SU-DHL-6 (cell line): Measurements from ENCODE around the gene RASAL3.
"Not testable (repeated sequence)": the region's sequence is repeated elsewhere in the genome, so short reads cannot be mapped to it uniquely, and the experiment has no call there.

Source experiments
- H2AFZ ChIP-seq: fragments of 200-600 bp; sonication (generic); 2 replicates; pipeline ENCODE4 v1.6.1; 2014; ENCODE audit warnings: low read depth, mild to moderate bottlenecking, moderate library complexity, mixed read lengths, antibody characterized with exemption, low read length; ENCODE audit not compliant: severe bottlenecking
- H3F3A ChIP-seq: fragments of 200-600 bp; shearing (Covaris generic); 2 replicates; pipeline ENCODE4 v1.6.0; 2016; ENCODE audit warnings: antibody characterized with exemption, mild to moderate bottlenecking; ENCODE audit not compliant: insufficient read depth
- H3K27ac ChIP-seq: fragments of 200-600 bp; sonication (generic); 2 replicates; pipeline ENCODE4 v1.5.1; 2016; ENCODE audit warnings: low read depth, mild to moderate bottlenecking, low read length, moderate library complexity, mixed read lengths
- H3K27me3 ChIP-seq: fragments of 200-600 bp; sonication (generic), shearing (Covaris generic); 2 replicates; pipeline ENCODE4 v1.6.0; 2014; ENCODE audit warnings: mild to moderate bottlenecking, low read length
- H3K36me3 ChIP-seq: fragments of 200-600 bp; sonication (generic); 2 replicates; pipeline ENCODE4 v1.6.1; 2014; ENCODE audit warnings: mild to moderate bottlenecking, low read length, mixed read lengths
- H3K4me2 ChIP-seq: fragments of 300-600, 200-600 bp; shearing (Covaris generic), sonication (generic); 2 replicates; pipeline ENCODE4 v1.6.0; 2014; ENCODE audit warnings: low read length, low read depth, mild to moderate bottlenecking; ENCODE audit not compliant: poor library complexity, severe bottlenecking
- H3K4me3 ChIP-seq: fragments of 200-600 bp; sonication (generic); 2 replicates; pipeline ENCODE4 v1.5.1; 2014; ENCODE audit warnings: antibody characterized with exemption, low read length, mild to moderate bottlenecking, mixed read lengths; ENCODE audit not compliant: insufficient read depth, poor library complexity, severe bottlenecking
- H3K79me2 ChIP-seq: fragments of 200-600 bp; sonication (generic); 2 replicates; pipeline ENCODE4 v1.6.1; 2014; ENCODE audit warnings: mild to moderate bottlenecking, low read length, moderate library complexity; ENCODE audit not compliant: insufficient read depth
- H3K9ac ChIP-seq: fragments of 200-600 bp; sonication (generic); 2 replicates; pipeline ENCODE4 v1.7.0; 2014; ENCODE audit warnings: mild to moderate bottlenecking, low read length
- H3K9me2 ChIP-seq: fragments of 200-600 bp; sonication (generic); replicated peaks from 2 replicates; pipeline ENCODE4 v1.6.1; 2014; ENCODE audit warnings: low read length; ENCODE audit not compliant: insufficient read depth
- H3K9me3 ChIP-seq: fragments of 200-600 bp; sonication (generic); 2 replicates; pipeline ENCODE4 v1.6.1; 2014; ENCODE audit warnings: low read length, mixed read lengths; ENCODE audit not compliant: insufficient read depth
- H4K20me1 ChIP-seq: fragments of 200-600 bp; sonication (generic); 2 replicates; pipeline ENCODE4 v1.6.1; 2014; ENCODE audit warnings: low read depth, mild to moderate bottlenecking, antibody characterized with exemption, low read length, moderate library complexity, mixed read lengths
- CTCF ChIP-seq: fragments of 200-600 bp; sonication (generic); IDR thresholded peaks from one replicate; pipeline ENCODE4 v1.5.1; 2017; ENCODE audit warnings: antibody characterized with exemption, mild to moderate bottlenecking, low read length, moderate library complexity; ENCODE audit not compliant: insufficient read depth, poor library complexity, severe bottlenecking
- EZH2phosphoT487 ChIP-seq: fragments of 200-600 bp; sonication (generic), shearing (Covaris generic); conservative IDR thresholded peaks from 2 replicates; pipeline ENCODE4 v1.6.1; 2018; ENCODE audit warnings: mild to moderate bottlenecking, antibody characterized with exemption, low read length, moderate library complexity, mixed read lengths

RASAL3 gene

GRCh38 chr19:15495151-15495550 is 30.8 kb upstream of the RASAL3 start:
- Histone ChIP-seq H4K20me1 (no peaks in the 10 kb centered on the region), H3K36me3 (no peaks in the 10 kb centered on the region), H3K4me3 (no peak overlapping the region), H3K4me2 (no peak overlapping the region), H3K27me3 (no peaks in the 10 kb centered on the region), H3K27ac (no peak overlapping the region), H2AFZ (no peak overlapping the region), H3K79me2 (no peaks in the 10 kb centered on the region), H3K9me3 (no peaks in the 10 kb centered on the region), H3K9me2 (no peaks in the 10 kb centered on the region), H3K9ac (no peak overlapping the region), H3F3A (no peaks in the 10 kb centered on the region)
- TF ChIP-seq EZH2phosphoT487: no peak
- no peak for TF ChIP-seq CTCF

GRCh38 chr19:15488489-15489226 is 24.3 kb upstream of the RASAL3 start:
- H3K4me2 ChIP-seq: no peak overlapping the region
- TF ChIP-seq CTCF (no peak), EZH2phosphoT487 (no peak)
- H3K9me2 ChIP-seq: no peaks in the 10 kb centered on the region

GRCh38 chr19:15487038-15487437 is 22.7 kb upstream of the RASAL3 start:
- no peaks in the 10 kb centered on the region for H3K27me3 ChIP-seq
- no peaks in the 10 kb centered on the region for H3K36me3 ChIP-seq
- H3K9me2 ChIP-seq: no peaks in the 10 kb centered on the region
- H3K9ac ChIP-seq: no peak overlapping the region
- H3K4me3 ChIP-seq: no peak overlapping the region
- H3K4me2 ChIP-seq: no peak overlapping the region
- TF ChIP-seq EZH2phosphoT487: no peak
- no peak for TF ChIP-seq CTCF
- H3F3A ChIP-seq: no peaks in the 10 kb centered on the region
- H3K79me2 ChIP-seq: no peaks in the 10 kb centered on the region
- H2AFZ ChIP-seq: no peak overlapping the region
- no peak overlapping the region for H3K27ac ChIP-seq
- H3K9me3 ChIP-seq: no peaks in the 10 kb centered on the region
- no peaks in the 10 kb centered on the region for H4K20me1 ChIP-seq

More at GRCh38 chr19:15488489-15489226, 24.3 kb upstream of the RASAL3 start:
- Histone ChIP-seq H3K9me3 (no peaks in the 10 kb centered on the region), H4K20me1 (no peaks in the 10 kb centered on the region), H2AFZ (no peak overlapping the region), H3K79me2 (no peaks in the 10 kb centered on the region), H3K4me3 (no peak overlapping the region), H3K27me3 (no peaks in the 10 kb centered on the region), H3K36me3 (no peaks in the 10 kb centered on the region), H3F3A (no peaks in the 10 kb centered on the region), H3K9ac (no peak overlapping the region), H3K27ac (no peak overlapping the region)

GRCh38 chr19:15485768-15486167 is 21.4 kb upstream of the RASAL3 start:
- H3K79me2 ChIP-seq: not testable (repeated sequence)

GRCh38 chr19:15480996-15481395 is 16.7 kb upstream of the RASAL3 start:
- H3K9ac ChIP-seq, H3K4me2 ChIP-seq, H3K9me3 ChIP-seq, H3K27me3 ChIP-seq, H4K20me1 ChIP-seq, H3K4me3 ChIP-seq, H3K9me2 ChIP-seq, H3K36me3 ChIP-seq, H3F3A ChIP-seq, H3K79me2 ChIP-seq, H2AFZ ChIP-seq, H3K27ac ChIP-seq: not testable (repeated sequence)

More at GRCh38 chr19:15485768-15486167, 21.4 kb upstream of the RASAL3 start:
- H4K20me1 ChIP-seq, H3K9ac ChIP-seq, H3K27me3 ChIP-seq, H3K9me2 ChIP-seq, H3K4me3 ChIP-seq, H3K27ac ChIP-seq, H2AFZ ChIP-seq, H3K4me2 ChIP-seq, H3F3A ChIP-seq, H3K9me3 ChIP-seq, H3K36me3 ChIP-seq: not testable (repeated sequence)
